Measurements from ENCODE around the gene TREML4. TPM values are rescaled to one million over a fixed set of nuclear protein-coding genes. Genes with fewer than 3 reads are reported as not detected.

The TREML4 gene
- polyA plus RNA-seq, 1 experiment: not detected

DNA sequence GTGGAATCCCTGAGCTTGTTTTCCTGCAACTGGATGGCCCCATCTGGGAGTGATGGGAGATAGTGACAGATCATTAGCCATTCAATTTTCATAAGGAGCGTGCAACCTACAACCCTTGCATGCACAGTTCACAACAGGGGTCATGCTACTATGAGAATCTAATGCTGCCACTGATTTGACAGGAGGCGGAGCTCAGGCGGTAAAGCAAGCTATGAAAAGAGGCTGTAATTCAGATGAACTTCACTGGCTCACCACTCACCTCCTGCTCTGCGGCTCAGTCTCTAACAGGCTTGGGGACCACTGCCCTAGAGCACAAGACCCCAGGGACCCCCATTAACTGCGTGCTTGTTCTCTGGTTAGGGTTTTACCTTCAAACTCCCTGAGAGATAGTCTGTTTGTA lies 12.4 kb upstream of the TREML4 start:
- ChIA-PET POLR2A (no interaction called here), CTCF (no interaction called here)
- no peaks in the 10 kb centered on the region for H3K9me3 ChIP-seq (ENCODE audit: control insufficient read depth, insufficient read depth, low read length)
- no peak for DNase-seq (ENCODE audit: low read depth, low spot score)
- TF ChIP-seq, protein P1, sequence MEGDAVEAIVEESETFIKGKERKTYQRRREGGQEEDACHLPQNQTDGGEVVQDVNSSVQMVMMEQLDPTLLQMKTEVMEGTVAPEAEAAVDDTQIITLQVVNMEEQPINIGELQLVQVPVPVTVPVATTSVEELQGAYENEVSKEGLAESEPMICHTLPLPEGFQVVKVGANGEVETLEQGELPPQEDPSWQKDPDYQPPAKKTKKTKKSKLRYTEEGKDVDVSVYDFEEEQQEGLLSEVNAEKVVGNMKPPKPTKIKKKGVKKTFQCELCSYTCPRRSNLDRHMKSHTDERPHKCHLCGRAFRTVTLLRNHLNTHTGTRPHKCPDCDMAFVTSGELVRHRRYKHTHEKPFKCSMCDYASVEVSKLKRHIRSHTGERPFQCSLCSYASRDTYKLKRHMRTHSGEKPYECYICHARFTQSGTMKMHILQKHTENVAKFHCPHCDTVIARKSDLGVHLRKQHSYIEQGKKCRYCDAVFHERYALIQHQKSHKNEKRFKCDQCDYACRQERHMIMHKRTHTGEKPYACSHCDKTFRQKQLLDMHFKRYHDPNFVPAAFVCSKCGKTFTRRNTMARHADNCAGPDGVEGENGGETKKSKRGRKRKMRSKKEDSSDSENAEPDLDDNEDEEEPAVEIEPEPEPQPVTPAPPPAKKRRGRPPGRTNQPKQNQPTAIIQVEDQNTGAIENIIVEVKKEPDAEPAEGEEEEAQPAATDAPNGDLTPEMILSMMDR (IDR thresholded peaks at IDR 0.05; ENCODE audit: low read depth, low read length): no peak
- H3K27ac ChIP-seq (ENCODE audit: low read depth, low read length): no peak overlapping the region
- H3K4me3 ChIP-seq (ENCODE audit: low read depth, low read length): no peak overlapping the region
- H3K27me3 ChIP-seq (ENCODE audit: control insufficient read depth, insufficient read depth, low read length): peaks cover 2% of the 10 kb centered on the region

DNA sequence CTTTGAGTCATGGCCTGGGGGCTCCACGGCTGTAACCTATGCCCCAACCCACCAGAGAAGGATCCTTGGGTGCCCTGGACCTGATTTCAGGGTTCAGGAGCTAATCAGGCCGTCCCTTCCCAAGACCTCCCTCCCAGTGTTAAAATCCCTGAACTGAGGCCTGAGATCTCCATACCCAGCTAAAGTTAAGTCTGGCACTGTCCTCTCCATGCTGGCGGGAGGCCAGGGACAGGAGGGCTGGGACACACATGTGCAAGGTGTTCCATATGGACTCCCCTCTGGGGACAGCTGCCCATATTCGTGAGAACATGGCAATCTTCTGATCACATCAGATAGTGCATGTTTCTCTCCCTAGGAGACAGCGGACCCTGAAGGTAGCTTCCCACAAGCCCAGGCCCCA lies 11.5 kb upstream of the TREML4 start:
- no peak for DNase-seq (ENCODE audit: low read depth, low spot score)
- H3K4me3 ChIP-seq (ENCODE audit: low read depth, low read length): no peak overlapping the region
- CTCF ChIA-PET: no interaction called here
- POLR2A ChIA-PET: no interaction called here
- H3K27me3 ChIP-seq (ENCODE audit: control insufficient read depth, insufficient read depth, low read length): peaks cover 2% of the 10 kb centered on the region
- no peak overlapping the region for H3K27ac ChIP-seq (ENCODE audit: low read depth, low read length)
- no peaks in the 10 kb centered on the region for H3K9me3 ChIP-seq (ENCODE audit: control insufficient read depth, insufficient read depth, low read length)
- TF ChIP-seq, protein P1 (IDR thresholded peaks at IDR 0.05; ENCODE audit: low read depth, low read length): no peak

DNA sequence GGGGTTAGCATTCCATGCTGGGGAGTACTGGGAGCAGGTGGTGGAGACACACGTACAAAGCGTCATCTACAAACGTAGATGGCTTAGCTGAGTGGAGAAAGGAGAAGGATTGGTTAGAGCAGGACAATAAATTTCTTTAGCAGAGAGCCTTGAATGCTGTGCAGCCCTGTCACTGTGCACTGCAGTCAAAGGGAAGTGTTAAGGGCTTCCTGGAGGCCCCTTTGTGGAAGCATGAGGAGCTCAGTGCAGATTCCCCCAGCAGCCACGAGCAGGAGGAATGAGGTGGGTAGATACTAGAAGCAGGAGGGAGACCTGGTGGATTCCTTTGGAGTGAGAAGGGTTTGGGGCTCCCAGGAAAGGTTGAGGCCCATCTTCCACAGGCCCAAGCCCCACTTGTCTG lies 6.1 kb upstream of the TREML4 start:
- H3K27ac ChIP-seq (ENCODE audit: low read depth, low read length): no peak overlapping the region
- H3K27me3 ChIP-seq (ENCODE audit: control insufficient read depth, insufficient read depth, low read length): peaks cover 3% of the 10 kb centered on the region
- no peak overlapping the region for H3K4me3 ChIP-seq (ENCODE audit: low read depth, low read length)
- TF ChIP-seq, protein P1 (IDR thresholded peaks at IDR 0.05; ENCODE audit: low read depth, low read length): no peak
- no peaks in the 10 kb centered on the region for H3K9me3 ChIP-seq (ENCODE audit: control insufficient read depth, insufficient read depth, low read length)
- ChIA-PET CTCF (no interaction called here), POLR2A (no interaction called here)
- no peak for DNase-seq (ENCODE audit: low read depth, low spot score)

DNA sequence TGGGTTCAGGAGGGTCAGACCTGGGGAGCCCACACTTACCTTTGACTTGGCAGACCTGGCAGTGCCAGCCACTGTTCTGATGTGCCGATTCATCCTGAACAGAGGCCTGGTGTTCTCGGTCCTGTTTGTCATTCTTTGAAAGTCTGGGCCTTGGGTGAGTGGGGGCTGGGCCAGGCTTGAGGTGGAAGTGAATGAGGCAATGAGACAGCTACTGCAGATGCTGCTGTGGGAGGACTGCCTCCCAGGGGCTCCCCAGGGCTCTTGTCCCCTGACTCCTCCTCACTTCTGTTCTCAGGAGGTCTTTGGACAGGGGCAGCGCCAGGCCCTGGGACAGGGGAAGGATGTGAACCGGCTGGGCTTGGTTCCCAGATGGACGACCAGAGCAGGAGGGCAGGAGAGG lies 5.6 kb upstream of the TREML4 start:
- Histone ChIP-seq H3K27ac (ENCODE audit: low read depth, low read length) (no peak overlapping the region), H3K27me3 (ENCODE audit: control insufficient read depth, insufficient read depth, low read length) (peaks cover 3% of the 10 kb centered on the region), H3K9me3 (ENCODE audit: control insufficient read depth, insufficient read depth, low read length) (no peaks in the 10 kb centered on the region), H3K4me3 (ENCODE audit: low read depth, low read length) (no peak overlapping the region)
- no peak for DNase-seq (ENCODE audit: low read depth, low spot score)
- POLR2A ChIA-PET: no interaction called here
- TF ChIP-seq, protein P1 (IDR thresholded peaks at IDR 0.05; ENCODE audit: low read depth, low read length): no peak
- CTCF ChIA-PET: no interaction called here

DNA sequence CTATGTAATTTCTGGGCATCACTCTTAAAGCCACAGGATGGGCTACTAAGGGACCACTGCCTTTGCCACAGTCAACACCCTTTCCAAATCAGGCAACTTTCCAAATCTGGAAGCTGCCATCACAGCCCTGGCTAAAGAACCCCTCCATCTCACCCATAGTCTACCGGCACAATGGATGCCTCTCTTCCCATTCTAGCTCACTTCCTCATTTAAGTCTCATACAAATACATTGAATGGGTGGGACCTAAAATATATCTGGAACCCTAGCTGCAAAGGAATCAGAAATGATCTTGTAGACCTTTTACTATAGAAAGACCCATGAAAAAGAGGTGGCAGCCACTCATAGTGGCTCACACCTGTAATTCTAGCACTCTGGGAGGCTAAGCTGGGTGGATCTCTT lies 3.3 kb upstream of the TREML4 start:
- TF ChIP-seq, protein P1 (IDR thresholded peaks at IDR 0.05; ENCODE audit: low read depth, low read length): no peak

More for the DNA sequence above, 3.3 kb upstream of the TREML4 start:
- POLR2A ChIA-PET: no interaction called here
- Histone ChIP-seq H3K27ac (ENCODE audit: low read depth, low read length) (no peak overlapping the region), H3K4me3 (ENCODE audit: low read depth, low read length) (no peak overlapping the region), H3K27me3 (ENCODE audit: control insufficient read depth, insufficient read depth, low read length) (peaks cover 3% of the 10 kb centered on the region), H3K9me3 (ENCODE audit: control insufficient read depth, insufficient read depth, low read length) (no peaks in the 10 kb centered on the region)
- no peak for DNase-seq (ENCODE audit: low read depth, low spot score)
- CTCF ChIA-PET: no interaction called here
